Measurements from ENCODE around the gene MFNG. TPM values are rescaled to one million over a fixed set of nuclear protein-coding genes. Genes with fewer than 3 reads are reported as not detected.

The MFNG gene
- total and polyA plus RNA-seq, 8 donors = 1.5 to 10.5 (median 4.4) TPM

- Histone ChIP-seq H3K36me3 (no peaks in the 10 kb centered on the region), H3K27ac (no peak overlapping the region), H3K27me3 (no peaks in the 10 kb centered on the region), H3K9me3 (no peaks in the 10 kb centered on the region), H3K4me1 (no peaks in the 10 kb centered on the region), H3K4me3 (no peak overlapping the region)
- no peak for ATAC-seq
- 67 to 75% methylated on average over 11 of the region's 11 CpGs for WGBS, 2 donors
- intact Hi-C loops (cut with DNase I) = no loop called here
- DNase-seq = peak in 2 of 6 donors; percentile 7 to 32
- no peak for TF ChIP-seq CTCF (IDR thresholded peaks at IDR 0.05)
- FAIRE-seq = no peak
These were observed 11.6 kb downstream of the MFNG start for GRCh38 chr22:37474447-37475090.

GRCh38 chr22:37473437-37473946 lies 12.7 kb downstream of the MFNG start:
- Histone ChIP-seq H3K4me1 (no peaks in the 10 kb centered on the region), H3K27me3 (no peaks in the 10 kb centered on the region), H3K36me3 (no peaks in the 10 kb centered on the region), H3K27ac (no peak overlapping the region), H3K9me3 (no peaks in the 10 kb centered on the region), H3K4me3 (no peak overlapping the region)
- ATAC-seq (no peak), DNase-seq (peak in 2 of 6 donors; percentile 11 to 38), FAIRE-seq (no peak)
- WGBS, 2 donors = 51 to 54% methylated on average over 8 of the region's 8 CpGs
- intact Hi-C loops (cut with DNase I) = no loop called here
- TF ChIP-seq CTCF (IDR thresholded peaks at IDR 0.05) = no peak

- TF ChIP-seq CTCF (IDR thresholded peaks at IDR 0.05) = peak; percentile 35 to 56 (median 44)
- Histone ChIP-seq H3K9me3 (no peaks in the 10 kb centered on the region), H3K4me1 (no peaks in the 10 kb centered on the region), H3K36me3 (no peaks in the 10 kb centered on the region), H3K27ac (no peak overlapping the region), H3K27me3 (no peaks in the 10 kb centered on the region), H3K4me3 (no peak overlapping the region)
- FAIRE-seq (no peak), DNase-seq (peak in 3 of 6 donors; percentile 45 to 57 (median 53)), ATAC-seq (peak in 3 of 4 donors; percentile 64 to 85 (median 75))
- WGBS, 2 donors = 16 to 18% methylated on average over 8 of the region's 8 CpGs
- intact Hi-C loops (cut with DNase I) = no loop called here
These were observed 13.7 kb downstream of the MFNG start for GRCh38 chr22:37472418-37473006.

GRCh38 chr22:37471727-37472417 lies 14.3 kb downstream of the MFNG start:
- Histone ChIP-seq H3K36me3 (no peaks in the 10 kb centered on the region), H3K27me3 (no peaks in the 10 kb centered on the region), H3K9me3 (no peaks in the 10 kb centered on the region), H3K4me1 (no peaks in the 10 kb centered on the region), H3K4me3 (no peak overlapping the region), H3K27ac (no peak overlapping the region)
- FAIRE-seq (no peak), DNase-seq (peak in 1 of 6 donors; percentile 10), ATAC-seq (no peak)
- WGBS, 2 donors = 54 to 62% methylated on average over 9 of the region's 9 CpGs
- intact Hi-C loops (cut with DNase I) = no loop called here
- TF ChIP-seq CTCF (IDR thresholded peaks at IDR 0.05) = no peak

Measured in pancreas (tissue), 10 donors.